PC-9 (cell line): ENCODE data around the gene ISX.

Experiments used
- EZH2 ChIP-seq: fragments of 200-600 bp; sonication (generic); IDR thresholded peaks from 2 replicates; pipeline ENCODE4 v1.8.0; 2017; ENCODE audit warnings: antibody characterized with exemption, low read depth
- TF ChIP-seq, protein P1 (sequence below): fragments of 200-600 bp; sonication (generic); conservative IDR thresholded peaks from 2 replicates; pipeline ENCODE4 v1.6.1; 2017; ENCODE audit warnings: mixed run types, antibody characterized with exemption, mild to moderate bottlenecking, moderate library complexity

DNA sequence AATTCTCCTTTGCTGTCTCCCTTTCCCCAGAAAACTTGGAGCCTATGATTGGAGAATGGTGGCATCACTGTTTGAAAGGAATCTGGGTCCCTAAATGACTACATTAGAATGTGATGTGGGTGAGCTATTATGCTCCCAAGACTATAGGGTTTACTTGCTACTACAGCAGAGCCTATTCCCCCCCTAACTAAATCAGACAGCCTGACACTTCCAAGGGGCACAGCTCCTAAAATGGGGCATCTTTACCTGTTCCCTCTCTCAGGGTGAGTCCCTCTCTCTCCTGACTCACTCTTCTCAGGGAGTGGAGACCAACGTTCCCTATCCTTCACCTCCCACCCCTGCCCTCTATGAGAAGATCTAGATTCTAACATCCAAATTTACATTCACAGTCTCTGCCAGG lies 775 bp upstream of the ISX start:
- TF ChIP-seq EZH2: no peak
- TF ChIP-seq, protein P1, sequence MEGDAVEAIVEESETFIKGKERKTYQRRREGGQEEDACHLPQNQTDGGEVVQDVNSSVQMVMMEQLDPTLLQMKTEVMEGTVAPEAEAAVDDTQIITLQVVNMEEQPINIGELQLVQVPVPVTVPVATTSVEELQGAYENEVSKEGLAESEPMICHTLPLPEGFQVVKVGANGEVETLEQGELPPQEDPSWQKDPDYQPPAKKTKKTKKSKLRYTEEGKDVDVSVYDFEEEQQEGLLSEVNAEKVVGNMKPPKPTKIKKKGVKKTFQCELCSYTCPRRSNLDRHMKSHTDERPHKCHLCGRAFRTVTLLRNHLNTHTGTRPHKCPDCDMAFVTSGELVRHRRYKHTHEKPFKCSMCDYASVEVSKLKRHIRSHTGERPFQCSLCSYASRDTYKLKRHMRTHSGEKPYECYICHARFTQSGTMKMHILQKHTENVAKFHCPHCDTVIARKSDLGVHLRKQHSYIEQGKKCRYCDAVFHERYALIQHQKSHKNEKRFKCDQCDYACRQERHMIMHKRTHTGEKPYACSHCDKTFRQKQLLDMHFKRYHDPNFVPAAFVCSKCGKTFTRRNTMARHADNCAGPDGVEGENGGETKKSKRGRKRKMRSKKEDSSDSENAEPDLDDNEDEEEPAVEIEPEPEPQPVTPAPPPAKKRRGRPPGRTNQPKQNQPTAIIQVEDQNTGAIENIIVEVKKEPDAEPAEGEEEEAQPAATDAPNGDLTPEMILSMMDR: no peak
